Prostate gland (tissue), 2 donors: Measurements from ENCODE around the gene STUM.

Source experiments
- CTCF ChIP-seq, 4 experiments: fragments of 200-600 bp in 2 of 4; fragments of 450-650 bp in 2 of 4; sonication (generic) in 2 of 4; IDR thresholded peaks; 1 replicate in 3 of 4; 2 replicates in 1 of 4; pipeline ENCODE4 v1.5.1; 2016 to 2019; ENCODE audit warnings: antibody characterized with exemption in 4 of 4, mild to moderate bottlenecking in 2 of 4, moderate library complexity in 2 of 4
- POLR2A ChIP-seq: fragments of 450-650 bp; IDR thresholded peaks from one replicate; pipeline ENCODE4 v1.6.1; 2016; ENCODE audit warnings: antibody characterized with exemption, mild to moderate bottlenecking
- POLR2AphosphoS5 ChIP-seq: sonication (generic); formaldehyde crosslinking; IDR thresholded peaks from one replicate; pipeline ENCODE4 v1.6.1; 2017; ENCODE audit warnings: antibody characterized with exemption

- TF ChIP-seq CTCF (IDR thresholded peaks at IDR 0.05) (no peak), POLR2A (no peak), POLR2AphosphoS5 (no peak)
Observed at GRCh38 chr1:226647719-226648118, 99.2 kb downstream of the STUM start.
